Activated CD4-positive, CD25-positive, alpha-beta regulatory T cell treated with anti-CD3 and anti-CD28 coated beads, Interleukin-2, amount 50 U/mL, for 72 hours (primary cell): ENCODE data around the gene CARM1.
"Not testable (repeated sequence)": the region's sequence is repeated elsewhere in the genome, so short reads cannot be mapped to it uniquely, and the experiment has no call there.

Experiments used
- DNase-seq: peaks from one replicate; pipeline ENCODE4 v3.0.0; 2021

CARM1 gene

DNA sequence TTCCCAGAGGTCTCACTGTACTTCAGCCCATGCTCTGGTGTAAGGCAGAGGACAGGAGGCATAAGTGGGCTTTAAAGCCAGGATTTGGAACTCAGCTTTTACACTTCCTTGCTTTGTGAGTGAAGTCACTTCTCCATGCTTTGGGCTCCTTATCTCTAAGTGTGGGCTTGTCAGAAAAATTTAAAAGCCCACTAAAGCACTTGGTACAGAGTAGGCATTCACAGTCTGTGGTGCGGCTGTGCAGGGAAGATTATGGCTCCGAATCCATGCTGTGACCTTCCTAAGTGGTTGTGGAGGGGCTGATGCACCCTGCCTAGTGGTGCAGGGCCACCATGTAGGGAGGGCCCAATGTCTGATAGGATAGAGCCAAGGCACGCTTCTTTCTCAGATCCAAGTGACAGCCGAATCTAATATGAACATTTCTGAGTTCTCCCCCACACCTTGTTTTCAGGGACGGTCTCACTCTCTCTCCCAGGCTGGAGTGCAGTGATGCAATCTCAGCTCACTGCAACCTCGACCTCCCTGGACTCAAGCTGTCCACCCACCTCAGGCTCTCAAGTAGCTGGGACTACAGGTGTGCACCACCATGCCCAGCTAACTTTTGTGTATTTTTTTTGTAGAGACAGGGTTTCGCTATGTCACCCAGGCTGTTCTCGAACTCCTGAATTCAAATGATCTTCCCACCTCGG lies 64.2 kb downstream of the CARM1 start:
- DNase-seq: no peak

DNA sequence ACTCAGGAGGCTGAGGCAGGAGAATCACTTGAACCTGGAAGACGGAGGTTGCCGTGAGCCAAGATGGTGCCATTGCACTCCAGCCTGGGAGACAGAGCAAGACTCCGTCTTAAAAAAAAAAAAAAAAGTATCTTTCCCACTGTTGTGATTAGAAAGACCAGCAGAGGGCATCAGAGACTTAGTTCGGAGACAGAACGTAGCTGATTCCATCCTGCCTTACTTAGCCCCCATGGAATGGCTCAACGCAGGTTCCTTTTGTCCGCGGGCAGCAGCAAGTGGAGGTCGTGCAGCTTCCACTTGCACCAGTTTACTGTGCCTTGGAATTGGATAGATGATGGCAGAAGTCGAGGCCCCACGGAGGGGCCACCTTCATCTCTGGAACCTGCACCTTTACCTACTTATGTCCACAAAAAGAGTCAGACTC lies 65.3 kb downstream of the CARM1 start:
- DNase-seq: no peak

DNA sequence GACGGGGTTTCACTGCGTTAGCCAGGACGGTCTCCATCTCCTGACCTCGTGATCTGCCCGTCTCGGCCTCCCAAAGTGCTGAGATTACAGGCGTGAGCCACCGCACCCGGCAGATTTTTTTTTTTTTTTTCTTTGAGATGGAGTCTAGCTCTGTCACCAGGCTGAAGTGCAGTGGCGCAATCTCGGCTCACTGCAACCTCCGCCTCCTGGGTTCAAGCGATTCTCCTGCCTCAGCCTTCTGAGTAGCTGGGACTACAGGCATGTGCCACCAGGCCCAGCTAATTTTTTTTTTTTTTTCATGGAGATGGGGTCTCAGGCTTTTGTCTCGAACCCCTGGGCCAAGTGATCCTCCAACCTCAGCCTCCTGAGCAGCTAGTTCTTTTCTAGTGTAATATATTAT lies 70.3 kb downstream of the CARM1 start:
- not testable (repeated sequence) for DNase-seq

DNA sequence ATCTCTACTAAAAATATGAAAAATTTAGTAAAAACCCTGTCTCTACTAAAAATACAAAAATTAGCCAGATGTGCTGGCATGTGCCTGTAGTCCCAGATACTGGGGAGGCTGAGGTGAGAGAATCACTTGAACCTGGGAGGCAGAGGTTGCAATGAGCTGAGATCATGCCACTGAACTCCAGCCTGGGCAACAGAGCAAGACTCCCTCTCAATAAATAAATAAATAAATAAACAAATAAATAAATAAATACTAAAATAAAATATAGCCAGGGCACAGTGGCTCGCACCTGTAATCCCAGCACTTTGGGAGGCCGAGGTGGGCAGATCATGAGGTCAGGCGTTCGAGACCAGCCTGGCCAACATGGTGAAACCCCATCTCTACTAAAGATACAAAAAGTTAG lies 72.1 kb downstream of the CARM1 start:
- not testable (repeated sequence) for DNase-seq

GRCh38 chr19:10945264-10945663 lies 73.9 kb downstream of the CARM1 start:
- DNase-seq: no peak

GRCh38 chr19:10946958-10947657 lies 75.8 kb downstream of the CARM1 start:
- no peak for DNase-seq

GRCh38 chr19:10952809-10953208 lies 81.5 kb downstream of the CARM1 start:
- DNase-seq: no peak

DNA sequence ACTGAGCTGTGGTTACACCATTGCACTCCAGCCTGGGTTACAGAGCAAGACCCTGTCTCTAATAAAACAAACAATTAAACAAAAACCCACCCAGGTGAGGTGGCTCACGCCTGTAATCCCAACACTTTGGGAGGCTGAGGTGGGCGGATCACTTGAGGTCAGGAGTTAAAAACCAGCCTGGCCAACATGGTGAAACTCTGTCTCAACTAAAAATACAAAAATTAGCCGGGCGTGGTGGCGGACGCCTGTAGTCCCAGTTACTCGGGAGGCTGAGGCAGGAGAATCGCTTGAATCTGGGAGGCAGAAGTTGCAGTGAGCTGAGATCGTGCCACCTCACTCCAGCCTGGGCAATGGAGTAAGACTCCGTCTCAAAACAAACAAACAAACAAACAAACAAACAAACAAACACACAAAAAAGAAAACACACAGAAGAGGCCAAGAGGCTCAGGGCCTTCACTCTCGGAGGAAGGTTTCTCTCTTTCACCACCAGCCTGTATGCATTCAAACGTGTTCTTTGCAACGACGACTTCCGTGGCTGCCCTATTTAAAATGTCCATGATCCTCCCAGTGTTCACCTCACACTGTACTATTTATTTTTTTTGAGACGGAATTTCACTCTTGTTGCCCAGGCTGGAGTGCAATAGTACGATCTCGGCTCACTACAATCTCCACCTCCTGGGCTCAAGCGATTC lies 88.1 kb downstream of the CARM1 start:
- DNase-seq: not testable (repeated sequence)

DNA sequence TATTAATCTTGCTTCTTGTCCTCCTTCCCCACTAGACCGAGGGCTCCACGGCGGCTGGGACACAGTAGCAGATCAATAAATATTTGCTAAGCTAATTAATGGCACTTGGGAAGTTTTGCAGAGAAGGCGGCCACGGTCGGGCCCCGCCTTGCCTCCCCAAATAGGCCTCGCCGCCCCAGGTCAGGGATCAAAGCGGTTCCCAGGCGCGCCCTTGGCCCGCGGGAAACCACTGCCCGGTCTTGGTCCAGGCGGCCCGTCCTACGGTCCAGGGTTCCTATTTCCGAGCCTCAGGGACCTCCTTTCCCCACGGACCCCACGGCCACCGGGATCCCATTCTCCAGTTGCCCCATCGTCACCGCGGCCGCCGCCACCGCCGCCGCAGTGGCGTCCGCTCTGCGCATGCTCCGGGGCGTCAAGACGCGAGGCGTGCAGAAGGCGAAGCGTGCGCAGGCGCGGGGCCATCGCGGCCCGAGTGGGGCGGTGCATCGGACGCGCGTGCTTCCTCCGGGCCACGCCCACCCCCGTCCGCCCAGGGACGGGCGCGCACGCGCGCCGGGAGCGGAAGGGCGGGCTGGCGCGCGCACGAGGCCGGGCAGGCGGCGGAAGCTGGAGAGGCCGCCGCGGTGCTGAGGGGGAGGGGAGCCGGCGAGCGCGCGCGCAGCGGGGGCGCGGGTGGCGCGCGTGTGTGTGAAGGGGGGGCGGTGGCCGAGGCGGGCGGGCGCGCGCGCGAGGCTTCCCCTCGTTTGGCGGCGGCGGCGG lies 89.1 kb downstream of the CARM1 start, which contains the start of gene SMARCA4:
Gene SMARCA4 (plus strand): TSS at position 717 of the 759 bp plus-strand sequence. CDS start 23,122 bp downstream, outside the sequence.
- peak; percentile 99 for DNase-seq

DNA sequence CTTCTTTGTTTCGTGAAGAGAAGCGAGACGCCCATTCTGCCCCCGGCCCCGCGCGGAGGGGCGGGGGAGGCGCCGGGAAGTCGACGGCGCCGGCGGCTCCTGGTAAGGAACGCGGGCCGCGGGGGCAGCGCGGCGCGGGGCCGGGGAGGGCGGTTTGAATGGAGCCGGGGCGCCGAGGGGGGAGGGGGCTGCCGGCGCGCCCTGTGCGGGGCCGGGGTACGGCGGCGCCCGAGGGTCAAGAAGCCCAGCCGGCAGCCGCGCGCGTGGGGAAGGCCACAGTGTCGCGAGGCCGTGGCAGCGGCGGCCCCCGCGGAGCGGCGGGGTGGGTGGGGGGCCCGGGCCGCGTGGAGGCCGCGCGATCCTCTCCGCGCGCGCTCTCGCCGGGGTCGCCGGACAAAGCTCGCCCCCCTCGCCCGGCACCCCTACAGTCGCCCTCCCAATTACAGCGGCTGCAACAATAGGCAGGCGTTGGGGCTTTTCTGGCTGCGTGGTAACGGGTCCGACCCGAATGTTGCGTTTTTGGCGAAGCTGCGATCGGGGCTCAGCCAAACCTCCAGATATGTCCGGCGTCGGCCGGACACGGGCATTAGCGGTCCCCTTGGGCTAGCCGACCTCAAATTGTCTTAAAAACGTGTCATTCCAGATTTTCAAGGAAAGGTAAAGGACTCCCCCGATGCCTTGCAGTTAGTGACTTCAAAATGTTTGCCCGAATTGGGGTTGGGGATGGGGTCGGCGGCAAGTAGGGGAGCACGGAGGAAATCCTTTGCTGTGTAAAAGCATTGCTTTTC lies 89.9 kb downstream of the CARM1 start:
- DNase-seq: no peak

GRCh38 chr19:10962863-10963262 lies 91.5 kb downstream of the CARM1 start:
- DNase-seq: no peak

DNA sequence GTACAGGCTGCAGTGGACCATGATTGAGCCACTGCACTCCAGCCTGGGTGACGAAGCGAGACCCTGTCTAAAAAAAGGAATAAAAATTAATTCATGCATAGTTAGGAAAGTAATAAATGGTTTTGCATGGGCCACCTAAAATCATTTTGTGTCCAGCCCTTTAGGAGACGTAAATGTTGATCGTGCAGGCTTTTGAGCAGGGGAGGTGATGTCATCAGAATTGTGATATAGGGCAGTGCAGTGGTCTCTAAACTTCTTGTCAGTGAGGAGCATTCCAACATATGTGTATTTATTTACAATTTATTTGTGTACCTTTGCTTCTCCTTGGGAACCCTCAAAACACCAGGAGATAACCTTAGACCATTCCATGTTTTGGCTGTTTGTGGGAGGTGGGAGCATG lies 92.5 kb downstream of the CARM1 start:
- no peak for DNase-seq

DNA sequence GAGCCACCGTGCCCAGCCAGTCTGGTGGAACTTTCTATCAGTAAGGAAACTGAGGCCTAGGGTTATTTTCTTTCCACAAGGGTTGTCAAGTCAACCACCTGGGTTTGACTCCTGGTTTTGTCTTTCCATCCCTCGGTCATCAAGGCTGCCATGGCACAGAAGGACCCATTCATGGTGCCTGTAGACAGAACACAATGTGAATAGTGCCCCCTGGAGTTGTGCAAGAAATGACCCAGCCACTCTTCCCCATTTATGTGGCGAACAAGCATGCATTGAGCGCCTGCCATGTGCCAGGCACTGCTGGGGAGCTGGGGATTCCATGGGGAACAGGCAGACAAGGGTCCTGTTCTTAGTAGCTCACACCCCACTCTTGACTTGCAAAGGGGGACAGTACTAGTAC lies 93.5 kb downstream of the CARM1 start:
- no peak for DNase-seq

- no peak for DNase-seq
These were observed 94.0 kb downstream of the CARM1 start for GRCh38 chr19:10965398-10965797.

DNA sequence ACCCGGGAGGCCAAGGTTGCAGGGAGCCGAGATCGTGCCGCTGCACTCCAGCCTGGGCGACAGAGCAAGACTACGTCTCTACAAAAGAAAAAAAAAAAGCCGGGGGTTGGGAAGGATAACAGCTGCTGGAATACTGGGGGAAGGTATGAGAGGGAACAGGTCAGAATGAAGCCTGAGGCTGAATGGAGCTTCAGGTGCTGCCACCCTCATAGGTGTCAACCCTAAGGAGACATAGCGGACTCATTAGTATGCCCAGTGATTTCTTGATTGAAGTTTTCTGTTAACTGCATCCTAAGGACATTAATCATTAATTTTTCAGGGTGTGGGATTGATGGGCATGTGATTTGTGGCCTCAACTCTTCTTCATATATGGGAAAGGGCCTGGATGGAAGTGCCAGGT lies 95.5 kb downstream of the CARM1 start:
- no peak for DNase-seq

DNA sequence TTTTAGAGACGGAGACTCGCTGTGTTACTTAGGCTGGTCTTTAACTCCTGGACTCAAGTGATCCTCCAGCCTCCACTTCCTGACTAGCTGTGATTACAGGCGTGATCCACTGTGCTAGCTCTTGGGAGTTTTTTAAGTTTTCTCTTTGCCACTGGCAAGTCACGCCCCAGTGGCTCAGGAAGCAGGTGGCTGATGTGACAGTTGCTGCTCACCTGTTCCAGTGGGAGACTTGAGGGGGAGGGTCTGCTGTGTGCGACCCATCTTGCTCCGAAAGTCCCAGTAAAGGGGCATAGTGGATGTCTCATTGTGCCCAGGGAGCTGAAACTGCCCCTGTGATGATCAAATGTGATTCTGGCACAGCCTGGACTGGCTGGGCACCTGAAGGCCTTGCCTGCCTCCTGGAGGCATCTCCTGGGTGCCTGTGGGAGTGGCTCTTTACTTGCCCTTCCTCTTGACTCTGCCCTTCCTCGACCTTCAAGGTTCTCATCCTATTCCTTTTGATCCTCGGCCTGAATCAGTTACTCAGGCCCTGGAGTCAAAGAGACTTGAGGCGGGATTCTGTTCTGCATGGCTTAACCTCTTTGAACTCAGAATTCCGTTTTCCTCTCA lies 97.3 kb downstream of the CARM1 start:
- no peak for DNase-seq

DNA sequence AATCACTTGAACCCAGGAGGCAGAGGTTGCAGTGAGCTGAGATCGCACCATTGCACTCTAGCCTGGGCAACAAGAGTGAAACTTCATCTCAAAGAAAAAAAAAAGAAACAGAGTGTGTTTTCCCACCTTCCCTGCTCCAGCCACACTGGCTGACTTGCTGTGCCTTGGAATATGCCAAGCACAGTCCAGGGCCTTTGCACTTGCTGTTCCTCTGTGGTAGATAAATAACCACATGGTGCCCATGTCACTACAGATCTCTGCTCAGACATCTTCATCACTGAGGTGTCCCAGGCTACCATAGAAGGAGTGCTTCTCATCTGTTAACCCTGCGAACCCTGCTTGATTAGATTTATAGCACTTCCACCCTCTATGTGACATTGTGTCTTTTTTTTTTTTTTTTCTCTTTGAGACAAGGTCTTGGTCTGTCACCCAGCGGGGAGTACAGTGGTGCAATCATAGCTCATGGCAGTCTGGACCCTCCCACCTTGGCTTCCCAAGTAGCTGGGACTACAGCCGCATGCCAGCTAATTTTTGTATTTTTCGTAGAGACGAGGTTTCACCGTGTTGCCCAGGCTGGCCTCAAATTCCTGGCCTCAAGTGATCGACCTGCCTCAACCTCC lies 99.9 kb downstream of the CARM1 start:
- DNase-seq: no peak
